HL-60/S4 treated with phorbol 12-myristate 13-acetate at 8.2 ng/mL for 4 days and 3 days (cell line): Measurements from ENCODE around the gene GRIK4.

Source experiments
- in situ Hi-C: fragments of 300-500 bp; cut with MboI; formaldehyde crosslinking; loops from 2 replicates; pipeline ENCODE4 v1.15.0; 2022; ENCODE audit warnings: low sequenced_read_pairs

Gene GRIK4

GRCh38 chr11:120511116-120511819 is at the start of gene GRIK4:
Gene GRIK4, plus strand, starts transcription at chr11:120511748. Its CDS starts 148,571 bp downstream, at chr11:120660319.
- in situ Hi-C loops: loop anchor here (25.0 kb wide), 1 partner anchor 99 kb away; no protein-coding TSS in a partner anchor

GRCh38 chr11:120462825-120463224 is 48.7 kb upstream of the GRIK4 start:
- in situ Hi-C loops: no loop called here

DNA sequence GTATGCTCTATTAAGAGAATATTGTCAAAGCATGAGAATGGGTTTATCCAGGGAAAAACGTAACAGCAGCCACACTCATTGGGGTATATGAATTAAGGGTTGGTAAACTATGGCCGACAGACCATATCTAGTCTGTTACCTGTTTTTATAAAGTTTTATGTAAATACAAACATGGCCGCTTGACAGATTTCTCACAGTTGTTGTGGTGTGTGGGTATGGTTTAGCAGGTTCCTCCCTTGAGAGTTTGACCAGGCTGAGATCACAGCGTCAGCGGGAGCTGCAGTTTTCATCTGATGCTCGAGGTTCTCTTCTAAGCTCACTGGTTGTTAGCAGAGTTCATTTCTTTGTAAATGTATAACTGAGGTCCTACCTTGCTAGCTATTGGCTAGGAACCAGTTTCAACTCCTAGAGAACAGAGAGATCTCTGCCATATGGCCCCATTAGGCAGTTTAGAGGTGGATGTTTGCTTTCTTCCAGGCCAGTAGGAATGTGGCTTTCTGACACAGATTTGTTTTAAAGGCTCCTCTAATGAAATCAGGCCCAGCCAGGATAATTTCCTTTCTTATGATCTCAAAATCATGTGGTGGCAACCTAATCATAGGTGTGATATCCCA is 45.5 kb upstream of the GRIK4 start:
- in situ Hi-C loops: no loop called here

DNA sequence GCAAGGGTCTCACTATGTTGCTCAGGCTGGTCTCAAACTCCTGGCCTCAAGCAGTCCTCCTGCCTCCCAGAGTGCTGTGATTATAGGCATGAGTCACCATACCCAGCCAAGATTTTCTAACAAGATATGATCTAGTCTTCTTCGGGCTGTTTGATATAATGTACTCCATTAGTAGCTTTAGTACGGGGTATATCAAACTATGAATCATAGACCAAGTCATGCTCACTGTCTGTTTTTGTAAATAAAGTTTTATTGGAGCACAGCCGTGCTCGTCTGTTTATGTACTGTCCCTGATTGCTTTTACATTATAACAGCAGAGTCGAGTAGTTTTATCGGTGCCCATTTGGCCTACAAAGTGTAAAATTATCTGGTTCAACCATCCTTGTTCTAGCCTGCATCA is 43.9 kb upstream of the GRIK4 start:
- in situ Hi-C loops: no loop called here

GRCh38 chr11:120471131-120471530 is 40.4 kb upstream of the GRIK4 start:
- in situ Hi-C loops: no loop called here

GRCh38 chr11:120471994-120472393 is 39.6 kb upstream of the GRIK4 start:
- in situ Hi-C loops: no loop called here

GRCh38 chr11:120473503-120473902 is 38.0 kb upstream of the GRIK4 start:
- in situ Hi-C loops: no loop called here

- in situ Hi-C loops: no loop called here
Measured at GRCh38 chr11:120482149-120482548, 29.4 kb upstream of the GRIK4 start.

GRCh38 chr11:120484722-120485121 is 26.8 kb upstream of the GRIK4 start:
- in situ Hi-C loops: no loop called here

- in situ Hi-C loops: no loop called here
Measured at GRCh38 chr11:120486138-120486537, 25.4 kb upstream of the GRIK4 start.

DNA sequence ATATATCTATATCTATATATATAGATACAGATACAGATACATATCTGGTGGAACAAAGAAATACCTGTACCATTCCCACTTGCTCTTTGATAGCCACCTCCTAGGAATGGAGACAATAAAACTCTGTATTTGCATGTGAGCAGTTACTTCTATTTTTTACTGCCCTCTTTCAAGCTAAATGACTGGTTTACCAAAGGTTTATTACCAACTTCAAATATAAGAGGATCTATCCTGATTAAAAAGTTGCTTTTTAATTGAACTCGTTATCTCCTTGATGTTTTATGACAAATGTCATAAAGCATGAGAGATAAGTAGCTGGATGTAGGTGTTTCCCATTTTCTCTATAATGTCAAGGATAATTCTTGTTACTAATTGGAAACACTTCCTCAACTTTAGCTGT is 21.7 kb upstream of the GRIK4 start:
- in situ Hi-C loops: no loop called here

DNA sequence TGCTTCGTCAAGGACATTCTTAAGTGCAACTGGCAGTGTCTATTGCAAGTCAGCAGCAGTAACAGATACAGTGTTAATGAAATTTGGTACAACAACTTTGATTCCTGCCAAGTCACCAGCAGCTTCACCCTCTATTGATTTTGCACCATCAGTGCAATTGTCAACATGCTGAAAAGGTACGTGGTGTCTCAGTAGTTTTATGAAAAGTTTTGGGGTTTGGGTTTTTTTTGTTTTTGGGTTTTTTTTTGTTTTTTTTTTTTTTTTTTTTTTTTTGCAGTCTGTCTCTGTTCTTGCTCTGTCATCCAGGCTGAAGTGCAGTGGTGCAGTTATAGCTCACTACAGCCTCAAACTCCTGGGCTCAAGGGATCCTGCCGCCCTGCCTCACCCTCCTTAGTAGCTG is 19.1 kb upstream of the GRIK4 start:
- in situ Hi-C loops: no loop called here

DNA sequence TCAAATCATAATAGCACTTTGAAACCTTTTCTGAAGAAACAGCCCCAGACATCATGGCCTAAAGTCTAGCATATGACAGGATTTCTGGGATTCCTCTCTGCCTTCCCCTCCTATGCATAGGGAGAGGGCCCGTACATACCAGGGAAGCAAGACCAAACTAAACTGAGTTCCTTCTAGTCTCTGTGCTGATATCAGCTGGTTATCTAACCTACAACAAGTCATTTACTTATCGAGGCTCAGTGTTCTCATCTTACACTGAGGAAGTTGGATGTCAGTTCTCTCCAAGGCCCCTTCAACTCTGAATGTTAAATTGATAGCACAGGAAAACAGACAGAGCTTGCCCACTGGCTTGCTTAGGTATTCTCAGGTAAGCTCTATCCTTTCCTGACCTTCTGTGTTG is 17.0 kb upstream of the GRIK4 start:
- in situ Hi-C loops: no loop called here

DNA sequence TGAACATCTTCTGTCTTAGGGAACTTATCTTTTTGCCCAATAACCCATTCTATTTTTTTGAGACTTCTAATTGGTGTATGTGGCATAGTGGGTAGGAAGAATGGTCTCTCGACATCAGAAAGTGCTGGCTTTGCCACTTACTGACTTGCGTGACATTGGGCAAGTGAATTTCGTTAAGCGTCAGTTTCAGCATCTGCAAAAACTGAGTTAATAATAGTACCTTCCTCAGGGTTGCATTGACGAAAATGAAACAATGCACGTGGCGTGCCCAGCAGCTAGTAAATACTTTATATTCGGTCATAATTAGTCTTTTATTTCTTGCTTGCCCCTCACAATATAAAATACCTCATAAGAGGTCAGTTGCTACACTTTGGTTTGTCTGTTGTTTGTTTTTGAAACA is 12.5 kb upstream of the GRIK4 start:
- in situ Hi-C loops: no loop called here

DNA sequence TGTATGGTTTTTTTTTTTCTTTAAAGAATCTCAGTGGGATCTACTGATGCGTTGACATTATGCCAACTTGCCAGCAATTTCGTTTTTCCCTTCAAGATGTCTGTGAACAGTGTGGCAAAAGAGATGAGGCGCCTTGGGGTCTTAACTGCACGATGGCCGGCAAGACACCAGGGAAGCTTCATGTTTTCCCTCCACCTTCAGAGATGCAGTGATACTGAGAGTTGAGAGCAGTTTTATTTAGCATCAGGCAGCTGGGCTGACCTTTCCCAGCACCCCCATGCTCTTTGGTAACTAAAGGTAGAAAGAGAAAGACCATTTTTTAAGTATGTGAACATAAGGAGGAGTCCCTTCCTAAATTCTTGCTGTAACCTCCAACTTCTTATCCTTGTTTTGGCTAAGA is 11.7 kb upstream of the GRIK4 start:
- in situ Hi-C loops: loop anchor here (25.0 kb wide), 1 partner anchor 88 kb away; no protein-coding TSS in a partner anchor

DNA sequence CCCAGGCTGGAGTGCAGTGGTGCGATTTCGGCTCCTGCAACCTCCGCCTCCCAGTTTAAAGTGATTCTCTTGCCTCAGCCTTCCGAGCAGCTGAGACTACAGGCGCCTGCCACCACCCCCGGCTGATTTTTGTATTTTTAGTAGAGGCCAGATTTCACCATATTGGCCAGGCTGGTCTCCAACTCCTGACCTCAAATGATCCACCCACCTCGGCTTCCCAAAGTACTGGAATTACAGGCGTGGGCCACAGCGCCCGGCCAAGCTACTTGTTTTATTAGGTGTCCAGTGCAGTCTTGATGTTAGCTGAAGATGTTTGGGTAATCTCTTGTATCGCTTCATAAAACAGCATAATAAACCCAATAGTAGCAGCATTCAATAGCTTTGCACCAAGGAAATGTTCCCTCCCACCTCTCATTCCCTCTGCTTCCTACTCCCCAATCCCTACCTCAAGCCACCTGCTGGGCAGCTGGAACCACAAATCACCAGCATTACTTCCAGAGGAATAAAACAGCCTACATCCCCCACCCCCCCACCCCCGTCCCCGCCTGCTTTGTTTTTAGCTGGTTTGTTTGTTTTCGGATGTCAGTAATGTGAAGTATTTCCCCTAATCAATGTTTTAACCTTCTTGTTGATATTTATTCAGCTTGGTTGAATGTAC is 11.0 kb upstream of the GRIK4 start:
- in situ Hi-C loops: loop anchor here (25.0 kb wide), 1 partner anchor 88 kb away; no protein-coding TSS in a partner anchor

- in situ Hi-C loops: loop anchor here (25.0 kb wide), 1 partner anchor 89 kb away; no protein-coding TSS in a partner anchor
Measured at GRCh38 chr11:120501440-120501839, 10.1 kb upstream of the GRIK4 start.

DNA sequence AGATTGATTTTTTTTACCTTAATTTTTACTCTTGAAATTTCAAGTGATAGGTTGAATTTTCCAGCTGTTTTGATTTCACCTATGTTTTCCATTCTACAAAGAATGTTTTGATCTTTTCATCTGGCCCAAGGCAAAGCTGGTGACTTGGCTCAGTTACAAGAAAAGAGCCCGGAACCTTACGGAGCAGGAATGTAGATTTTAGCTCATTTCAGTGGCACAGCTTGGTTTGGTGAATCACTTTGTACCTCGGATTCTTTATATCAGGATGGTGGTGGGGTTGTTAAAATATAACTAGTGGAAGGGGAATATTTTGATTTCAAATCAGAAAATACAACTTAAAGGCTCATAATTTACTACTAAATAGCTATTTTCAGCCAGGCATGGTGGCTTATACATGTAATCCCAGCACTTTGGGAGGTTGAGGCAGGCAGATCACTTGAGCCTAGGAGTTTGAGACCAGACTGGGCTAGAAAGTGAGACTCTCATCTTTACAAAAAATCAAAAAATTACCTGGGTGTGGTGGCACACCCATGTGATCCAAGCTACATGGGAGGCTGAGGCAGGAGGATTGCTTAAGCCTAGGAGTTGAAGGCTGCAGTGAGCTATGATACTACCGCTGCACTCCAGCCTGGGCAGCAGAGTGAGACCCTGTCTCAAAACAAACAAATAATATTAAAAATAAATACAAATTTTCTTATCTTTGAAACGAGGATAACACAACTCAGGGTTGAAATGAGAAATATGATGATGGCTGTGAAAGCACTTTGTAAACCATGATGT is 9.4 kb upstream of the GRIK4 start:
- in situ Hi-C loops: loop anchor here (25.0 kb wide), 1 partner anchor 90 kb away; no protein-coding TSS in a partner anchor

DNA sequence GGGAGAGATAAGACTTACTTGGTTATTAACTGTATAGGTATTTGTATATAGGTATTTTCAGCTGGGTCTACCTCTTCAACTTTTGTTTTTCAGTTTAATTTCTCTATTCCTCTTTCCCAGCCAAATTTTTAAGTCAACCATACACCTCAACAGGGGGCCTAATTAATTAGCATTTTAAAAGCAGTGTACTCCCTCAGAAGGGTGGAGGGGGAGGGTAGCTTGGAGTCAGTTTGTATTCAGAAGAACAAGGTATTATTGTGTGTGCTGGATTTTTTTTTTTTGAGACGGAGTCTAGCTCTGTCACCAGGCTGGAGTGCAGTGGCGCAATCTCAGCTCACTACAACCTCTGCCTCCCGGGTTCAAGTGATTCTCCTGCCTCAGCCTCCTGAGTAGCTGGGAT is 8.0 kb upstream of the GRIK4 start:
- in situ Hi-C loops: loop anchor here (25.0 kb wide), 1 partner anchor 91 kb away; no protein-coding TSS in a partner anchor

- in situ Hi-C loops: loop anchor here (25.0 kb wide), 1 partner anchor 94 kb away; no protein-coding TSS in a partner anchor
Measured at GRCh38 chr11:120505801-120506425, 5.6 kb upstream of the GRIK4 start.
